MV-4-11 (cell line): ENCODE measurements around the gene CCDC186.
"Not testable (repeated sequence)": the region's sequence is repeated elsewhere in the genome, so short reads cannot be mapped to it uniquely, and the experiment has no call there.

Experiments used
- DNase-seq: peaks from one replicate; lab custom pipeline; 2025; lab: John Stamatoyannopoulos, UW

The CCDC186 gene

DNA sequence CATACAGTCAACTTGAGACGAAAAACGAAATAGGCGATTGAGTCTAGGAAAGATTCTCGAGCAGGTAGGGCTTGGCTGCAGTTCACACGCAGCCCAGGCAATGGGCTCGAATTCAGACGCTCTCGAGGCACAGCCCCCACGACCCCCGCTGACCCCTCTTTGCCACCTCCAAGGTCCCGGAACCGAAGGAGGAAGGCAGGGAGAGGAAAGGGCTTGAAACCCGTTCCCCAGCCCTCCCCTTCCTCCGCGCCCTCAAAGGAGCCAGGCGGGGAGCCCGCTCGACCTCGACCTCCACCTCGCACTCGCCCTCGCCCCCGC lies 441 bp downstream of the CCDC186 start:
- DNase-seq, result no peak

DNA sequence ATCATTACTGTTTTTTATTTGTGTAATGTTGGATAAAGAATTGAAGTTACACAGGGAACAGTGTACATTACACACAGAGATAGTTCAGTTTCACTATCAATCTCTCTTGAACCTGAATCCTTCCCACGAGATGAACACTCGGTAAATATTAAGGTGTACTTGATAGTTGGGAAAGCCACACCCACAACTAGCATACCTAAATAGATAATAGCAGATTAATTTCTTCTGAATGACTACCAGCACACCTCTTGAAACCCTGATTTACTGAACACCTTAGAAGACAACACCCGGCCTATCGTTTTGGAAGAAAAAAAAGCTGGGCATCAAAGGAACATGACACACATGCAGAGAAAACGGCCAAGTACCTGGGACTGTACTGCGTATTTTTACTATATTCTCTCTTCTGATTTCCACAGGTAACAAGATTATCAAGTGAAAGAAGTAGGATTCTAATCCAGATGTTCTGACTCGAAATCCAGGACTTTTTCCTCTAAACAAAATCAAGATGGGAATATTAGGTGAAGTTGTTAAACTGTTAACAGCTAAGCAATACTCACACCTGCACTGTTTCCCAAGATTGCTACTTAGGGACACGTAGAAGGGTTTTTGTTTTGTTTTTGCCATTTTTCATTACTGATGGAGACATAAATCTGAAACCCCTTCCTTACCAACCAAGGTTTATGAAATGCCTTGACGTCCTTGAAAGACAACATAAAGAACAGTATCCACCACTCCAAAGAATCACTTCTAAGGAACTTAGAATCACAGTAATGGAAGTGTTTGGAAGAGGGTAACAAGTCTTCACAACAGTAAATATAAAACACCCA lies 1.0 kb downstream of the CCDC186 start:
- no peak for DNase-seq

DNA sequence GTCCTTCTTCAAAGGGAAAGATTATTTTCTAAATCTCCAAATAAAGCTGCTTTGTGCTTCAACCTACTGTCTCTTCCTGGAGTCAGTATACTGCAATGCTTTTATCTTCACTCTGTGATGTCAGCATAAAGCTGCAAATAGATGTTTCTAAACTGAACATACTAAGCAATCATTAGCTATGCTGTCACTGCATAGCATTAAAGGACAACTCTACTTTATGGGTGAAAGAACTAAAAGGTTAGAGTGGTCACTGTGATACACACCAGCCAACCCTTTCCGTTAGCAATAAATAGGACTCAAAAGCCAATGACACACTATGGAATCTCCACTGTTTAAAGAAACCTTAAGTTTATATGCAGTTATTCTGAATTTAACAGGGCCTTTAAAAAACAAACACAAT lies 1.8 kb downstream of the CCDC186 start:
- no peak for DNase-seq

DNA sequence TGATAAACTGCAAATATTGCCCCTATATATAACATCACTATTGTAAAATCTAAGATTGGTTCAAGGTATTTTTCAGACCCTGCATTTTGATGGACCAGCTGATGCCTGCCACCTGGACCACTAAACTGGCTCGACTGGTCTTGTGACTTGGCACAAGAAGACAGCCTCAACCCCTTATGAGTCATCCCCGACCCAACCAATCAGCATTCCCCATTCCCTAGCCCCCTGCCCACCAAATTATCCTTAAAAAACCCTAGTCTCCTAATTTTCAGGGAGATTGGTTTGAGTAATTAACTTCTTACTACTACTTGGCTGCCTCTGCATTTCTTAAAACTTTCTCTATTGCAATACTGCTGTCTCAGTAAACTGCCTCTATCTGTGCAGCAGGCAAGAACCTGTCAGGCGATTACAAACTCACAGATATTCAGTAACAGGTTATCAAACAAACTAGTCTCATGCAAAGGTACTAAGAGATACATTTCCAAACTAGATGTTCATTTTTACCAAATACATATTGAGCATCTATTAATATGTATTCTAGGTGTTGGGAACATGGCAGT lies 5.5 kb downstream of the CCDC186 start:
- DNase-seq, result no peak

DNA sequence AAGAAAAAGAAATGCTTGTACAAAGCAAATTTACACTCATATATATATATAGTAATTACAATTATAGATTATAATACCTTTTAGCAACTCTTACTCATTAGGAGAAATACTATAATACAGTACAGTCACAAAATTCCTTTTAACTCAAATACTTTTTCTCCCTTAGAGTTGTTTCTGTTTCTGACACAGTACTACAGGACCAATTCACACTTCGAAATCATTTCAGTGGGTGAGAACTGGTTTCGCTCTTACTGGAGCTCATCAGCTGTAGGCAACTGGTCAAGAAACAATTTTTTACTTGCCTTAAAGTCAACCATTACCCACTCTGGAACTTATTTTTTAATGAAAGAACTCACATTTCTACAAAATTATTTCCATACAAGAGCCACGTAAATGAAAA lies 6.0 kb downstream of the CCDC186 start:
- DNase-seq, result no peak

DNA sequence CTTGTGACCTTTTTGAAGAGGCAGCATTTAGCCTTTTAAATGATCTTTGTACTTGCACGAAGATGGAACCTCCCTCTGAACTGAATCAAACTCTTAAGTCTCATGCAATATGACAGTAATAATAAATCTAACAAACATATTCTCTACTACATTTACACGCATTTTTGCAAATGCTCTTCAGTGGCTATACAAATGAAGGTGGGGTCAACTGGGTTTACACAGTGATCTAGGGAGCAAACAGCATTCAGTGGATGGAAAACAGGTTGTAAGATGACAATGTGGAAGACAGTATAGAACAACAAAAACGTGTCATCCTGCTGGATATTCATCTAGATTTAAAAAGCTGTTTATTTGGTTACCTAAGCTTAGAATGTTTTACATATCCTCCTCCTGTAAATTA lies 7.5 kb downstream of the CCDC186 start:
- DNase-seq, result no peak

DNA sequence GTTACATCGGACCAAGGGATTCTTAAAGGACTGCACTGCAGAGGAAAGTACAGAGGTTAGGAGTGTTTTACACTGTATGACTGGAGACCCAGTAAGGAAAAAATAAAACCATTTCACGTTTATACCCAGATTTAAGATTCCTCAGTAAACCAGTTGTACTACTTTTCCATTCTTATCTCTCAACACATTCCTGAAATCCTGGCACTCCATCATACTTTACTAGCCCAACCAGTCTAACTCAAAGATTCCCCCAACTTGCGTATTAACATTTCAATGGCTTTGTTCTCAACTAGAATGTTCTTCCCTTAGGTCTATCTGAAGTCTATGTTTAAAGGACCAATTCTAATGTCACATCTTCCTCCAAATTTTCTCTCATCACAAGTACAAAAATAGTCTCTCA lies 8.0 kb downstream of the CCDC186 start:
- DNase-seq, result no peak

DNA sequence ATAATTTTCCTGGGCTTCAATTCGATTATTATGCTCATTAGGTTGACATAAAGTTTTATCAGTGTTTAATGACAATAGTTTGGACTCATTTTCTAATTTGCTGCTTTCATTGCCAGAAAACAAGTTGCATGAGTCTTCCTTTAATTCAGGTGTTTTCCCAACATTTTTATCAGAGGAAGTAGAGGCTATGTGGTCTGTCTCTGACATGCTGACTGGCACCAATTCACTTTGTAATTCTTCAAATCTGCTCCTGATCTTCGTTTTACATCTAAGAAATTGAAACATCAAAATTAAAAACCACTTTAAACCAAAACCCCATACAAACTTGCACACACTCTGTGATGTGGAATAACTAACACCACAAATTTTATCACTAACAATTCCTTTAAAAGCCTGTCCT lies 10.9 kb downstream of the CCDC186 start:
- DNase-seq, result no peak

DNA sequence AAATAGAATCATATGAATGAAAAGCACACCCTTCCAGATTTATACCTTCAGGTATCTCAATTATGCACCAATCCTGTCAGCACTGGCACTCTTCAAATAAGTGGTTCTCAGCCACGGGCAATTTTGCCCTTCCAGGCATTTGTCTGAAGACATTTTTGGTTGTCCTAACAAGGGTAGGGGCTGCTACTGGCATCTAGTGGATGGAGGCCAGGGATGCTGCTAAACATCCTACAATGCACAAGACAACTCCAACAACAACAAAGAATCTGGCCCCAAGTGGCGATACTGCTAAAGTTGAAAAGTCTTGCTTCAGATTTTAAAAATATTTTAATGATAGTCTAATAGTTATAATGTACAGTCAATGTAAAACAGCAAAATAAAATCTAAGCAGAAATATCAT lies 16.1 kb downstream of the CCDC186 start:
- DNase-seq, result no peak

DNA sequence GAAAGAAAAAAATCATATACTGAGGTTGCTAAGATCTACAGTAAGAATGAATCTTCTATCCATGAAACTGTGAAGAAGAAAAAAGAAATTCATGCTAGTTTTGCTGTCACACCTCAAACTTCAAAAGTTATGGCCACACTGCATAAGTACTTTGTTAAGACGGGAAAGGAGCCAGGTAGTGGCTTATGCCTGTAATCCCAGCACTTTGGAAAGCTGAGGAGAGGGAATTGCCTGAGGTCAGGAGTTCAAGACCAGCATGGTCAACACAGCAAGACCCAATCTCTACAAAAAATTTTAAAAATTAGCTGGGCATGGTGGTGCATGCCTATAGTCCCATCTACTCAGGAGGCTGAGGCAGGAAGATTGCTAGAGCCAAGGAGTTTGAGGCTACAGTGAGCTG lies 22.1 kb downstream of the CCDC186 start:
- no peak for DNase-seq

DNA sequence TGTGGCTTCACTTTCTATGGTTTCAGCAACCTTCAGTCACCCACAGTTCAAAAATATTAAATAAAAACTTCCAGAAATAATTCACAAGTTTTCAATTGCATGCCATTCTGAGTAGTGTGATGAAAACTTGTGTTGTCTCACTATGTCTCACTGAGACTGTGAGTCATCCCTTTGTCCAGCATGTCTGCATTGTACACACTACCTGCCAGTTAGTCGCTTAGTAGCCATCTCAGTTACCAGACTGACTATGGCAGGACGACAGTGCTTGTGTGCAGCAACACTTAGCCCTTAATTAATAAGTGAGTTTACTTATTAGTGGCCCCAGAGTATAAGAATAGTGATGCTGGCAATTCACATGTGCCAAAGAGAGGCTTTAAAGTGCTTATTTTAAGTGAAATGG lies 22.5 kb downstream of the CCDC186 start:
- no peak for DNase-seq

DNA sequence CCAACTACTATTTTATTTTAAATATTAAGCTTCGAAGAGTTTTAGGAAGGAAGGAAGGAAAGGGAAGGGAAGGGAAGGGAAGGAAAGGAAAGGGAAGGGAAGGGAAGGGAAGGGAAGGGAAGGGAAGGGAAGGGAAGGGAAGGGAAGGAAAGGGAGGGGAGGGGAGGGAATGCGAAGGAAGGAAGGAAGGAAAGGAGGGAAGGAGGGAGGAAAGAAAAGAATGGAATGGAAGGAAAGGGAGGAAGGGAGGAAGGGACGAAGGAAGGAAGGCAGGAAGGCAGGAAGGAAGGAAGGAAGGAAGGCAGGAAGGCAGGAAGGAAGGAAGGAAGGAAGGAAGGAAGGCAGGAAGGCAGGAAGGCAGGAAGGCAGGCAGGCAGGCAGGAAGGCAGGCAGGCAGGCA lies 24.5 kb downstream of the CCDC186 start:
- not testable (repeated sequence) for DNase-seq

DNA sequence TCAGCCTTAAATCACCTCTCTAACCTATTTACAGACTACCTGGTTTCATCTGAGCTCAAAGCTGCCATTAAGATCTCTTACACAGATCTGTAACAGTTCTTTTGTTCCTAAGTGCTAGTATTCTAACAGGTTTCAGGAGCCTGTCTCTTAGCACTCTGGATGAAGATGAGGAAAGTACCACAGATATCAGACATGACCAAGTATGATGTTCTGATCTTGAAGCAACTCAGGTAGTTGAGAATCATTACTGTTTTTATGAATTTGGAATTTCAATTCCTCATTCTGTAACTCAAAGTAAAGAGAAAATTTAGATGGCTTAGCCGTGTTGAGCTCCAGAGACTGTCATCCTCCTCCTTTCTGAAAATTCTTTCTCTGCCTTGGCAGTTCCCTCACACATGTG lies 30.8 kb downstream of the CCDC186 start:
- no peak for DNase-seq

DNA sequence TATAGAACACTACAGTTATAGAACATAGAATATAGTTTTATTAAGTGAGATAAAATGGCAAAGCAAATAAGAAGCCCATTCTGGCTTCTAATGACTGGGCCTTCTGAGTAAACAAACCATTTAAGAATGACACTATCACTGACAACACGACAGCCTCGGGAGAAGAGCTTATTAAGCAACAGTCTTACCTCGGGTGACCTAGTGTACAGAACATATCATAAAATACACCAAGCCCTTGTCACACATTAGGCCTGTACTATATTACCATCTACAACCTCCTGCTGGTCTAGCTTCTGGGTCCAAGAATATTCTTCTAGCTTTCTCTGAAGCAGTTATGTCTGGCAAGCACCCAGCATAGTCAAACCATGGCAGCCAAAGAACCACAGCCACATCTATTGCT lies 32.0 kb downstream of the CCDC186 start:
- DNase-seq, result no peak

DNA sequence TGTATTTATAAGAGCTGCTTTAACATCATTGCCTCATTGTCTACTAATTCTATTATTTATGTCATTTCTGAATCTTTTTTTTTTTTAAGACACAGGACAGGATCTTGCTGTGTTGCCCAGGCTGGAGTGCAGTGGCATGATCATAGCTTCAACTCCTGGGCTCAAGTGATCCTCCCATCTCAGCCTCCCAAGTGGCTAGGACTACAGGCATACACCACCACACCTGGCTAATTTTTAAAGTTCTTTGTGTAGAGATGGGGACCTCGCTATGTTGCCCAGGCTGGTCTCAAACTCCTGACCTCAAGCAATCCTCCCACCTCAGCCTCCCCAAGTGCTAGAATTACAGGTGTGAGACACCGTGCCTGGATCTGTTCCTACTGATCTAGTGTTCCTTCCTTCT lies 33.2 kb downstream of the CCDC186 start:
- DNase-seq, result not testable (repeated sequence)

DNA sequence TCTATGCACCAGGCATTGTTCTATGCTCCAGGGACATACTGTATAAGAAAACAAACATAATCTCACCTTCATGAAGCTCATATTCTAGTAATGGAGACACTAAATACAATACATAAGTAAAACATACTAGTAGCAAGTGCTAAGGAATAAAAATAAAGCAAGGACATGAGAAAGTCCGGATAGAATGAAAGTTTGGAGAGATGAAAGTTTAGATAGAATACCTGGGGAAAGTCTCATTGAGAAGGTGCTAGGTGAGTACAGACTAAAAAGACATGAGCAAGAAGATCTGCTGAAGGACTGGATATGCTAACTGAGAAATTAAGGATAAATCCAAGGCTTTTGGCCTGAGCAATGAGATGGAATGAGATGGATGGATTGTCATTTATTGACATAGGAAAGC lies 34.0 kb downstream of the CCDC186 start:
- no peak for DNase-seq

DNA sequence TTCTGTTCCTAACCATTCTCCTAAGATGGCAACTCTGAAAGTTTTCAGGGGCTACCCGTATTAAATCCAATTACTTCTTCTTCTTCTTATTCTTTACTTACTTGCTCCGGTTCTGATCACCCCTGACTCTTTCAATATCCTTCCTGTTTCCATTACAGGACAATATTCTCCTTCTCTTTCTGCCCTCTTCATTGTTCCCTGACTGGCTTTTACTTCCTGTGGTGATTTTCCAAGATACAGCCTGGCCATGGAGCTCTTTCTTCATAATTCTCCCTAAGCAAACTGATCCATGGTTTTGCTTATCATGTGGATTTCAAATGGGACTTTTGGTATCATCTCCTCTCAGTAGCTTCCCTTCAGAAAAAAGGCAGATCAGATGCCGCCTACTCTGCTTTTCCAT lies 35.4 kb downstream of the CCDC186 start:
- no peak for DNase-seq

DNA sequence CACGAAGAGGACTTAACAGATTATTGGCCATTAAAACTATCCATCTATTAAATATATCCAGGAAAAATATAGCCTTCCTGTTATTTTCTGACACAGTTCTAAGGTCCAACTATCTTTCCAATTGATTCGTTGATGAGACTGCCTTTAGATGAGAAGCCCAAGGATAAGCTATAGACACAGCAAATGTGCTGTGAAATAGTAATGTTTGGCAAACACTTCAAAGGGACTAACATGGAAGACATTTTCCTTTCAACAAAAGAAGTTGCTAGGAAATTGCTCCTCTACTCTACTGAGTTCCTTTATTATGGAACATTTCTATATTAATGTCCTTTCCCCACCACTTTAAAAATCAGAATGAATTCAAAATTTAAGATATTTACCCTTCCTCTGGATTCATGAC lies 38.5 kb downstream of the CCDC186 start:
- no peak for DNase-seq

DNA sequence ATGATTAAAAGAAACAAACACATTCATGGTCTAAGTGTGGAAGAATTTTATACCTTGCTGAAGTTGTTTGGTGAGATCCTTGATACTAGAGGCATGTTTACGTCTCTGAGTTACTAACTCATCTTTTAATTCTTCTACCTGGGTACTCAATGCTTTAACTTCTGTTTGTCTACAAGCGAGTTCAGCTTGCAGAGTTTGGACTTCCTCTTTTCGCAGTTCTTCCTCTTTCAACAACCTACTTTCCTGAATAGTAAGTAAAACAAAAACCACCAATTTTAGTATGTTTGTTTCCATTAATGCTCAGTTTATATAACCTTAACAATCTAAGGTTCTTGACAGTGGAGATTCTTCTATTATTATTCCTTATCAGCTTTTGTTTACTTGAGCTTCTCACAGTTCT lies 42.9 kb downstream of the CCDC186 start:
- peak; percentile 80 for DNase-seq

DNA sequence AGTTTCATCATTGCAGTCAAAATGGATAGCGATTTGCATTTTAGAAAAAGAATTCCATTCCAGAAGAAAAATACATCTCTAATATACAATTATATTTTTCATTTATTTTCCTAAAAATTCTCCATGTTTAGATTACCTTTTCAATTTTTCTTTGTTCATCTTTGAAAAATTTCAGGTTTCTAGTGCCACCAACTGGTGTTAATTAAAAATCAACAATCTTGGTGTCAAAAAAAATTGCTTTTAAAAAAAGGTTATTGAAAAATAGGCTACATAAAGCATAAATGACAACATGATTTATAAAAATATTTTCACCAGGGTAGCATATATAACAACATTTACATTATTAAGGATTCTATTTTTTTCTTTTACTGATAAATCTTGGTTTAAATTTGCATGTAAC lies 53.0 kb downstream of the CCDC186 start:
- DNase-seq, result no peak

DNA sequence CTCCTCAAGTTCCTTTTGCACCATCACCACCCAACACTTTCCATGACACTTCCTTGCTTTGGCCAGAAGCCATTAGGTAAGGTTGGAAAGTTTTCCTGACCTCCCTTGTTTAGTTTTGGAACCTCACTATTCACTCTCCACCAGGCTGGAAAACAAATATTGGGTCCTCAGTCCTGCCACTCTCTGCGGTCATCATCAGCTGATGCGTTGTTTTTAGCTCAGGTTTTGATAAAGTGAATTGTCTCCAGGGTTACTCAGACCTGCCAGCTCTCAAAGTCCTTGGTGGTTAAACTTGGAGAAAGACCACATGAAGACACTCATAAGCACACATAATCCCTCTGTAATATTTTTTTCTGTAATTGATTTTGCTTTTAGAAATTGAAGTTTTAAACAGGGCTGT lies 55.5 kb downstream of the CCDC186 start:
- no peak for DNase-seq

DNA sequence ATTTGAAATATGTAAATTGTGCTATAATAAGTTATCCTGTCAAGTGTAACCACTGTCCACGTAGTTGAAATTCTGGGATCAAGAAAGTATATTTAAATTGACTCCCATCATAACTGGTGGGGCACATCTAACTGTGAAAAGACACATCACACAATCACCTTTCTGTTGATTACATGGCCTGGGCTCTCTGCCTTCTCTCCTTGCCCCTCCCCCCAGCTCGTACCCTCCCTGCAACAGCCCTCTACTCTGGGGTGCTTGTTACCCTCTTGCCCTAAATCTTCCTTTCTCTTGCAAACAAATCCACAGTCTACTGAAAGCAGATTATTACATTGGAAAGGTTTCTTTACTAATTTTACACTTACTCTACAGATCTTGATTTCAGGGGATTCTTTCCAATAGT lies 56.3 kb downstream of the CCDC186 start:
- no peak for DNase-seq

DNA sequence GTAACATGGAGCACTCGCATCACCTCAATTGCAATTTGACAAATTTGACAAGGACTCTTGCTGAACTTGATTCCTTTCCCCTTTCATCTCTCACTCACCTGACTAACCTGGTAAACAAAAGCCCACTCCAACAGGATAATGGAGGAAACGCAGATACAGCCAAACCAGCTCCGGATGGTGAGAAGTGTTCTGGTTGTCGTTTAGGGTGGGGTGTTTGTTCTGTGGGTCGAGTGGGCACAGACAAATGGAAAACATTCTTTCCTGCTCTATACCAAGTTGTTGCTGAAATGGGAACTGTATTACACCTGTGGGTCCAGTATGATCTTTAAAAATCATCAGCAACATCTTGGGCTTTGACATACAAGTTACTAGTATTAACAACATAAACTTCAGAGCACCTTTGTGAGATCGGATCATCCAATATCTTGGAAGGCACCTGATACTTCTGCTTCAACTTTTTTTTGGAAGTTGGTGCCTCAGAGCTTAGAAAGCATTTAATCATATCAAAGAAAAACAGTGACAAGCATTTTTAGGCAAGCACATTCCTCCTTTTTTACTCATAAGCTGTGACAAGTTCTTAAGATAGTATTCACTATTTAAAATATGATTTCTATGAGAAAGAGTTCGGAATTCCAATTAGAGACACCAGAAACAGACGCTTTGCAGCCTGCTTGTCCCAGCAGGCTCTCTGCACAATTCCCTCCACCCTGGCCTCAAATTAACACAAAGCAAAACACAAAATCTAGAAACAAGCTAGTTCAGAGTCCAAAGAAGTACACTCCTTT lies 58.1 kb downstream of the CCDC186 start:
- no peak for DNase-seq
